GM12878 (cell line): ENCODE measurements around the gene CCDC63. TPM values are rescaled to one million over a fixed set of nuclear protein-coding genes. Genes with fewer than 3 reads are reported as not detected.

Source experiments
- ATAC-seq: fragments of 200-7000 bp; cut with Tn5 transposase; 3 replicates; pipeline ENCODE4 v1.9.1; 2020; ENCODE audit warnings: mild to moderate bottlenecking, moderate library complexity
- BruUV-seq: library from RNA; stranded (reverse); fragments of 400-500 nt; replicated peaks from 2 replicates; lab custom pipeline; 2021; lab: Mats Ljungman, UMichigan
- CTCF ChIA-PET: fragments of 300-600 bp; sonication (Branson Sonifier 250); formaldehyde crosslinking; extraction: SDS; loops from one replicate; lab custom pipeline; 2021; ENCODE audit warnings: inconsistent platforms; lab: Yijun Ruan, JAX
- POLR2A ChIA-PET: fragments of 350-600 bp; formaldehyde crosslinking; extraction: SDS; loops from one replicate; lab custom pipeline; 2021; ENCODE audit warnings: inconsistent platforms; lab: Charles Lee
- RAD21 ChIA-PET: fragments of 300-600 bp; sonication (Branson Sonifier 250); formaldehyde crosslinking; loops from one replicate; lab custom pipeline; 2023; ENCODE audit warnings: antibody characterized with exemption; ENCODE audit not compliant: unreplicated experiment; lab: Charles Lee
- SMC1A ChIA-PET: fragments of 300-600 bp; sonication (Branson Sonifier 250); formaldehyde crosslinking; loops from one replicate; lab custom pipeline; 2023; ENCODE audit not compliant: unreplicated experiment, uncharacterized antibody; lab: Charles Lee
- DNase-seq: peaks from one replicate; pipeline ENCODE4 v3.0.0-alpha.2; 2011; ENCODE audit warnings: low read depth, low spot score
- FAIRE-seq: peaks from 3 replicates; lab custom pipeline; 2011; peaks lifted over from hg19 to GRCh38; lab: Jason Lieb, UNC
- H2AFZ ChIP-seq: 2 replicates; pipeline ENCODE4 v1.6.0; 2011; ENCODE audit warnings: low read depth, low read length, control low read depth; ENCODE audit not compliant: control insufficient read depth
- H3K27ac ChIP-seq: 2 replicates; pipeline ENCODE4 v1.5.1; 2011; ENCODE audit warnings: control low read depth; ENCODE audit not compliant: control insufficient read depth, insufficient read depth
- H3K27me3 ChIP-seq, 2 experiments: replicated peaks in 1 of 2; 2 replicates each; pipeline versions ENCODE4 v1.6.0 to v1.6.1; 2011; ENCODE audit warnings: low read length in 1 of 2; ENCODE audit not compliant: control insufficient read depth in 2 of 2, insufficient read depth in 2 of 2
- H3K36me3 ChIP-seq, 2 experiments: 2 replicates each; pipeline ENCODE4 v1.5.1; 2011; ENCODE audit warnings: low read length in 1 of 2; ENCODE audit not compliant: control insufficient read depth in 2 of 2, insufficient read depth in 2 of 2
- H3K4me1 ChIP-seq: 2 replicates; pipeline ENCODE4 v1.6.1; 2011; ENCODE audit warnings: mild to moderate bottlenecking, low read length, moderate library complexity, mixed read lengths; ENCODE audit not compliant: control insufficient read depth, insufficient read depth
- H3K4me2 ChIP-seq: 2 replicates; pipeline ENCODE4 v1.6.0; 2011; ENCODE audit warnings: control low read depth; ENCODE audit not compliant: control insufficient read depth, insufficient read depth
- H3K4me3 ChIP-seq: fragments of 200-600 bp; sonication (generic); 2 replicates; pipeline ENCODE4 v1.5.1; 2016
- H3K79me2 ChIP-seq: 2 replicates; pipeline ENCODE4 v1.6.0; 2011; ENCODE audit warnings: low read length; ENCODE audit not compliant: control insufficient read depth, insufficient read depth
- H3K9ac ChIP-seq: 2 replicates; pipeline ENCODE4 v1.8.0; 2011; ENCODE audit warnings: low read length, control low read depth, mixed read lengths; ENCODE audit not compliant: control insufficient read depth, insufficient read depth
- H3K9me3 ChIP-seq: replicated peaks from 3 replicates; pipeline ENCODE4 v1.5.1; 2011; ENCODE audit warnings: mild to moderate bottlenecking, low read length; ENCODE audit not compliant: control insufficient read depth, insufficient read depth
- H4K20me1 ChIP-seq: 2 replicates; pipeline ENCODE4 v1.6.0; 2011; ENCODE audit not compliant: control insufficient read depth, insufficient read depth
- ATF7 ChIP-seq: fragments of 450-650 bp; IDR thresholded peaks from 2 replicates; pipeline ENCODE4 v1.6.1; 2016; ENCODE audit warnings: low read depth, mild to moderate bottlenecking
- JUND ChIP-seq: IDR thresholded peaks from 2 replicates; pipeline ENCODE4 v1.6.1; 2012; ENCODE audit warnings: low read depth, mild to moderate bottlenecking, low read length, improper control_type of control experiment, moderate library complexity
- ZNF24 ChIP-seq: fragments of 450-650 bp; IDR thresholded peaks from 2 replicates; pipeline ENCODE4 v1.6.1; 2017; ENCODE audit warnings: antibody characterized with exemption, mild to moderate bottlenecking
- ZNF592 ChIP-seq: fragments of 450-650 bp; IDR thresholded peaks from 2 replicates; pipeline ENCODE4 v1.6.1; 2017; ENCODE audit warnings: mild to moderate bottlenecking, moderate library complexity
- WGBS: methylation state at CpG from one replicate; pipeline ENCODE4 v1.1.6; 2016; ENCODE audit warnings: low lambda C conversion rate; ENCODE audit not compliant: insufficient replicate concordance, insufficient coverage; ENCODE audit errors: missing lambda C conversion rate; 5-methylcytosine and 5-hydroxymethylcytosine counted together
- in situ Hi-C: fragments of 300-500 bp; cut with MboI; formaldehyde crosslinking; loops from 9 replicates; pipeline ENCODE4 v1.14.3; 2018; ENCODE audit warnings: mixed read lengths
- intact Hi-C: fragments of 100-400 bp; cut with micrococcal nuclease; formaldehyde crosslinking; loops from one replicate; pipeline ENCODE4 v1.14.2; 2022; ENCODE audit not compliant: unreplicated experiment
- polyA plus RNA-seq, 11 experiments: library from polyadenylated mRNA; depleted of rRNA in 4 of 11; unstranded in 6 of 11; stranded (reverse) in 5 of 11; fragments of >200 nt; fragmentation: Nextera tagmentation in 4 of 11; fragmentation: Illumina TruSeq in 1 of 11; extraction: Ambion mirVana in 4 of 11; extraction: Trizol in 1 of 11; gene quantifications; 1 replicate in 1 of 11; 2 replicates in 10 of 11; pipeline versions ENCODE4 v1.2.1 to v1.2.3, GENCODE V29; 2011 to 2016; ENCODE audit warnings: inconsistent platforms in 2 of 11, missing spikeins in 2 of 11, low read depth in 1 of 11
- total RNA-seq, 4 experiments: library from RNA; depleted of rRNA in 3 of 4; stranded (reverse); fragments of >200 nt in 3 of 4; fragmentation: Illumina TruSeq in 1 of 4; extraction: Trizol in 1 of 4; gene quantifications; 2 replicates each; pipeline versions ENCODE4 v1.2.1 to v1.2.3, GENCODE V29; 2013 to 2021
- TF ChIP-seq, protein P1 (sequence below): fragments of 450-650 bp; IDR thresholded peaks from 2 replicates; pipeline ENCODE4 v1.6.1; 2017; ENCODE audit warnings: mild to moderate bottlenecking, moderate library complexity
- TF ChIP-seq, protein P2 (sequence below): fragments of 150-350 bp; IDR thresholded peaks from 2 replicates; pipeline ENCODE4 v1.6.1; 2016; ENCODE audit warnings: low read depth, low read length

Gene CCDC63
- total and polyA plus RNA-seq, 10 of the 15 experiments (the other 5 are each of a cell fraction or from before 2014, with no cell fraction given) = not detected

- no peaks in the 10 kb centered on the region for H3K79me2 ChIP-seq
- RAD21 ChIA-PET = no interaction called here
- POLR2A ChIA-PET = interaction anchor here (0.6 kb wide), 1 partner anchor 1066 kb away, joined by 3 read pairs; no protein-coding TSS in a partner anchor
- TF ChIP-seq, protein P1, sequence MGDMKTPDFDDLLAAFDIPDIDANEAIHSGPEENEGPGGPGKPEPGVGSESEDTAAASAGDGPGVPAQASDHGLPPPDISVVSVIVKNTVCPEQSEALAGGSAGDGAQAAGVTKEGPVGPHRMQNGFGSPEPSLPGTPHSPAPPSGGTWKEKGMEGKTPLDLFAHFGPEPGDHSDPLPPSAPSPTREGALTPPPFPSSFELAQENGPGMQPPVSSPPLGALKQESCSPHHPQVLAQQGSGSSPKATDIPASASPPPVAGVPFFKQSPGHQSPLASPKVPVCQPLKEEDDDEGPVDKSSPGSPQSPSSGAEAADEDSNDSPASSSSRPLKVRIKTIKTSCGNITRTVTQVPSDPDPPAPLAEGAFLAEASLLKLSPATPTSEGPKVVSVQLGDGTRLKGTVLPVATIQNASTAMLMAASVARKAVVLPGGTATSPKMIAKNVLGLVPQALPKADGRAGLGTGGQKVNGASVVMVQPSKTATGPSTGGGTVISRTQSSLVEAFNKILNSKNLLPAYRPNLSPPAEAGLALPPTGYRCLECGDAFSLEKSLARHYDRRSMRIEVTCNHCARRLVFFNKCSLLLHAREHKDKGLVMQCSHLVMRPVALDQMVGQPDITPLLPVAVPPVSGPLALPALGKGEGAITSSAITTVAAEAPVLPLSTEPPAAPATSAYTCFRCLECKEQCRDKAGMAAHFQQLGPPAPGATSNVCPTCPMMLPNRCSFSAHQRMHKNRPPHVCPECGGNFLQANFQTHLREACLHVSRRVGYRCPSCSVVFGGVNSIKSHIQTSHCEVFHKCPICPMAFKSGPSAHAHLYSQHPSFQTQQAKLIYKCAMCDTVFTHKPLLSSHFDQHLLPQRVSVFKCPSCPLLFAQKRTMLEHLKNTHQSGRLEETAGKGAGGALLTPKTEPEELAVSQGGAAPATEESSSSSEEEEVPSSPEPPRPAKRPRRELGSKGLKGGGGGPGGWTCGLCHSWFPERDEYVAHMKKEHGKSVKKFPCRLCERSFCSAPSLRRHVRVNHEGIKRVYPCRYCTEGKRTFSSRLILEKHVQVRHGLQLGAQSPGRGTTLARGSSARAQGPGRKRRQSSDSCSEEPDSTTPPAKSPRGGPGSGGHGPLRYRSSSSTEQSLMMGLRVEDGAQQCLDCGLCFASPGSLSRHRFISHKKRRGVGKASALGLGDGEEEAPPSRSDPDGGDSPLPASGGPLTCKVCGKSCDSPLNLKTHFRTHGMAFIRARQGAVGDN = no peak
- TF ChIP-seq ZNF592 = no peak
- no peak for TF ChIP-seq ZNF24
- no peak for TF ChIP-seq JUND
- TF ChIP-seq ATF7 = no peak
- TF ChIP-seq, protein P2, sequence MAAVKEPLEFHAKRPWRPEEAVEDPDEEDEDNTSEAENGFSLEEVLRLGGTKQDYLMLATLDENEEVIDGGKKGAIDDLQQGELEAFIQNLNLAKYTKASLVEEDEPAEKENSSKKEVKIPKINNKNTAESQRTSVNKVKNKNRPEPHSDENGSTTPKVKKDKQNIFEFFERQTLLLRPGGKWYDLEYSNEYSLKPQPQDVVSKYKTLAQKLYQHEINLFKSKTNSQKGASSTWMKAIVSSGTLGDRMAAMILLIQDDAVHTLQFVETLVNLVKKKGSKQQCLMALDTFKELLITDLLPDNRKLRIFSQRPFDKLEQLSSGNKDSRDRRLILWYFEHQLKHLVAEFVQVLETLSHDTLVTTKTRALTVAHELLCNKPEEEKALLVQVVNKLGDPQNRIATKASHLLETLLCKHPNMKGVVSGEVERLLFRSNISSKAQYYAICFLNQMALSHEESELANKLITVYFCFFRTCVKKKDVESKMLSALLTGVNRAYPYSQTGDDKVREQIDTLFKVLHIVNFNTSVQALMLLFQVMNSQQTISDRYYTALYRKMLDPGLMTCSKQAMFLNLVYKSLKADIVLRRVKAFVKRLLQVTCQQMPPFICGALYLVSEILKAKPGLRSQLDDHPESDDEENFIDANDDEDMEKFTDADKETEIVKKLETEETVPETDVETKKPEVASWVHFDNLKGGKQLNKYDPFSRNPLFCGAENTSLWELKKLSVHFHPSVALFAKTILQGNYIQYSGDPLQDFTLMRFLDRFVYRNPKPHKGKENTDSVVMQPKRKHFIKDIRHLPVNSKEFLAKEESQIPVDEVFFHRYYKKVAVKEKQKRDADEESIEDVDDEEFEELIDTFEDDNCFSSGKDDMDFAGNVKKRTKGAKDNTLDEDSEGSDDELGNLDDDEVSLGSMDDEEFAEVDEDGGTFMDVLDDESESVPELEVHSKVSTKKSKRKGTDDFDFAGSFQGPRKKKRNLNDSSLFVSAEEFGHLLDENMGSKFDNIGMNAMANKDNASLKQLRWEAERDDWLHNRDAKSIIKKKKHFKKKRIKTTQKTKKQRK = no peak
- TF ChIP-seq, all 136 proteins: peak for 0
- no peak overlapping the region for H3K4me3 ChIP-seq
- BruUV-seq = no TSS peak
- intact Hi-C loops (no loop called here), in situ Hi-C loops (no loop called here)
- no peak overlapping the region for H3K4me2 ChIP-seq
- DNase-seq (no peak), ATAC-seq (no peak), FAIRE-seq (no peak)
- H3K9ac ChIP-seq = no peak overlapping the region
- no peaks in the 10 kb centered on the region for H4K20me1 ChIP-seq
- no peaks in the 10 kb centered on the region for H3K36me3 ChIP-seq
- ChIA-PET SMC1A (interaction anchor here (0.6 kb wide), 1 partner anchor 13 kb away, joined by 3 read pairs; no protein-coding TSS in a partner anchor), CTCF (interaction anchor here (0.7 to 1.3 kb wide), 4 partner anchors 8 to 35 kb away, joined by 3 to 4 read pairs (median 3); no protein-coding TSS in a partner anchor)
- H3K9me3 ChIP-seq = no peaks in the 10 kb centered on the region
- no peaks in the 10 kb centered on the region; a peak in 1 of 4 replicates for H3K27me3 ChIP-seq
- no peak overlapping the region for H2AFZ ChIP-seq
- WGBS = 25% methylated on average over 4 of the region's 4 CpGs
- no peak overlapping the region for H3K27ac ChIP-seq
- no peaks in the 10 kb centered on the region for H3K4me1 ChIP-seq
These were observed 76.4 kb downstream of the CCDC63 start for GRCh38 chr12:110923192-110923591.
